Duodenal mucosa (tissue), 2 donors: ENCODE measurements around the gene TOPBP1.
A peak's percentile ranks its signal among the peaks of the same experiment; 100 is the strongest.
"Not testable (repeated sequence)": the region's sequence is repeated elsewhere in the genome, so short reads cannot be mapped to it uniquely, and the experiment has no call there.

Experiments
- H3K27ac ChIP-seq: one replicate; pipeline ENCODE4 v1.7.0; 2013; ENCODE audit warnings: low read depth, low read length
- H3K27me3 ChIP-seq, 2 donors: one replicate each; pipeline ENCODE4 v1.7.0; 2013; ENCODE audit warnings: low read length in 2 of 2, control low read depth in 1 of 2; ENCODE audit not compliant: insufficient read depth in 2 of 2, control insufficient read depth in 1 of 2
- H3K36me3 ChIP-seq, 2 donors: one replicate each; pipeline ENCODE4 v1.7.0; 2013; ENCODE audit warnings: low read length in 2 of 2, control low read depth in 1 of 2; ENCODE audit not compliant: insufficient read depth in 2 of 2, control insufficient read depth in 1 of 2
- H3K4me1 ChIP-seq, 2 donors: one replicate each; pipeline ENCODE4 v1.7.0; 2013; ENCODE audit warnings: low read length in 2 of 2, control low read depth in 1 of 2; ENCODE audit not compliant: insufficient read depth in 2 of 2, control insufficient read depth in 1 of 2
- H3K4me3 ChIP-seq, 2 donors: one replicate each; pipeline ENCODE4 v1.7.0; 2013; ENCODE audit warnings: low read length in 2 of 2, low read depth in 1 of 2
- H3K9ac ChIP-seq, 2 donors: one replicate each; pipeline ENCODE4 v1.7.0; 2013; ENCODE audit warnings: low read length in 2 of 2, low read depth in 1 of 2
- H3K9me3 ChIP-seq, 2 donors: one replicate each; pipeline ENCODE4 v1.7.0; 2013; ENCODE audit warnings: low read length in 2 of 2, control low read depth in 1 of 2; ENCODE audit not compliant: control insufficient read depth in 1 of 2

The TOPBP1 gene

GRCh38 chr3:133673746-133674145, 12.0 kb upstream of the TOPBP1 start:
- Histone ChIP-seq H3K27ac (no peak overlapping the region), H3K36me3 (no peaks in the 10 kb centered on the region), H3K9ac (no peak overlapping the region), H3K27me3 (peaks cover 19 to 28% of the 10 kb centered on the region in 2 donors), H3K4me3 (no peak overlapping the region), H3K4me1 (peaks cover 0 to 6% of the 10 kb centered on the region in 2 donors), H3K9me3 (no peaks in the 10 kb centered on the region)

- H3K27me3 ChIP-seq, result peaks cover 19 to 28% of the 10 kb centered on the region in 2 donors
- H3K27ac ChIP-seq, result no peak overlapping the region
- H3K36me3 ChIP-seq, result no peaks in the 10 kb centered on the region
- no peak overlapping the region for H3K9ac ChIP-seq
- H3K9me3 ChIP-seq, result no peaks in the 10 kb centered on the region
- no peak overlapping the region for H3K4me3 ChIP-seq
- peaks cover 0 to 6% of the 10 kb centered on the region in 2 donors for H3K4me1 ChIP-seq
Measured at GRCh38 chr3:133672461-133672860, 10.7 kb upstream of the TOPBP1 start.

GRCh38 chr3:133670525-133670995, 8.8 kb upstream of the TOPBP1 start:
- H3K4me1 ChIP-seq, result peaks cover 0 to 6% of the 10 kb centered on the region in 2 donors
- H3K27me3 ChIP-seq, result peaks cover 15 to 17% of the 10 kb centered on the region in 2 donors
- H3K9ac ChIP-seq, result no peak overlapping the region
- no peak overlapping the region for H3K4me3 ChIP-seq
- no peaks in the 10 kb centered on the region for H3K36me3 ChIP-seq
- H3K27ac ChIP-seq, result no peak overlapping the region
- no peaks in the 10 kb centered on the region for H3K9me3 ChIP-seq

GRCh38 chr3:133669949-133670524, 8.3 kb upstream of the TOPBP1 start:
- peaks cover 13 to 15% of the 10 kb centered on the region in 2 donors for H3K27me3 ChIP-seq
- H3K9ac ChIP-seq, result no peak overlapping the region
- H3K4me1 ChIP-seq, result peaks cover 0 to 6% of the 10 kb centered on the region in 2 donors
- no peak overlapping the region for H3K4me3 ChIP-seq
- H3K36me3 ChIP-seq, result no peaks in the 10 kb centered on the region
- no peak overlapping the region for H3K27ac ChIP-seq
- H3K9me3 ChIP-seq, result no peaks in the 10 kb centered on the region

GRCh38 chr3:133667118-133667517, 5.4 kb upstream of the TOPBP1 start:
- Histone ChIP-seq H3K27ac (no peak overlapping the region), H3K9ac (no peak overlapping the region), H3K4me1 (peaks cover 11 to 16% of the 10 kb centered on the region in 2 donors), H3K36me3 (no peaks in the 10 kb centered on the region), H3K27me3 (no peaks in the 10 kb centered on the region), H3K4me3 (no peak overlapping the region), H3K9me3 (no peaks in the 10 kb centered on the region)

GRCh38 chr3:133665188-133665587, 3.4 kb upstream of the TOPBP1 start:
- not testable (repeated sequence) for H3K27me3 ChIP-seq, H3K9me3 ChIP-seq, H3K27ac ChIP-seq, H3K9ac ChIP-seq, H3K36me3 ChIP-seq, H3K4me3 ChIP-seq
- H3K4me1 ChIP-seq, result peaks cover 20% of the 10 kb centered on the region in 2 donors

GRCh38 chr3:133663569-133664313, 2.0 kb upstream of the TOPBP1 start:
- peaks cover 20 to 23% of the 10 kb centered on the region in 2 donors for H3K4me1 ChIP-seq
- H3K9ac ChIP-seq, result no peak overlapping the region
- H3K9me3 ChIP-seq, result no peaks in the 10 kb centered on the region
- no peak overlapping the region for H3K4me3 ChIP-seq
- no peaks in the 10 kb centered on the region for H3K27me3 ChIP-seq
- H3K36me3 ChIP-seq, result no peaks in the 10 kb centered on the region
- H3K27ac ChIP-seq, result no peak overlapping the region

GRCh38 chr3:133662278-133662651, 524 bp upstream of the TOPBP1 start:
- Histone ChIP-seq H3K9me3 (no peaks in the 10 kb centered on the region), H3K9ac (peak overlapping the region; percentile 84 to 93), H3K4me3 (peak overlapping the region; percentile 93 to 94), H3K36me3 (peaks cover 3 to 4% of the 10 kb centered on the region in 2 donors), H3K27me3 (no peaks in the 10 kb centered on the region), H3K27ac (no peak overlapping the region), H3K4me1 (peaks cover 20 to 23% of the 10 kb centered on the region in 2 donors)

GRCh38 chr3:133659806-133660205, 1.9 kb downstream of the TOPBP1 start:
- H3K36me3 ChIP-seq, result peaks cover 3 to 21% of the 10 kb centered on the region in 2 donors
- no peaks in the 10 kb centered on the region for H3K9me3 ChIP-seq
- H3K27ac ChIP-seq, result no peak overlapping the region
- H3K4me1 ChIP-seq, result peaks cover 20 to 23% of the 10 kb centered on the region in 2 donors
- H3K4me3 ChIP-seq, result no peak overlapping the region
- no peak overlapping the region for H3K9ac ChIP-seq
- H3K27me3 ChIP-seq, result no peaks in the 10 kb centered on the region

- Histone ChIP-seq H3K27ac (no peak overlapping the region), H3K4me1 (peaks cover 6 to 11% of the 10 kb centered on the region in 2 donors), H3K4me3 (no peak overlapping the region), H3K36me3 (peaks cover 10 to 53% of the 10 kb centered on the region in 2 donors), H3K9ac (no peak overlapping the region), H3K27me3 (no peaks in the 10 kb centered on the region), H3K9me3 (no peaks in the 10 kb centered on the region)
Measured at GRCh38 chr3:133655731-133656515, 5.8 kb downstream of the TOPBP1 start.
